Esophagus squamous epithelium (tissue), 4 donors: ENCODE results near the gene SF1.

ENCODE experiments used
- POLR2A ChIP-seq, 4 donors: fragments of 450-650 bp; IDR thresholded peaks; one replicate each; pipeline ENCODE4 v1.6.1; 2017; ENCODE audit warnings: antibody characterized with exemption in 4 of 4, mild to moderate bottlenecking in 4 of 4, moderate library complexity in 3 of 4
- TF ChIP-seq, protein P1 (sequence below), 6 experiments: fragments of 450-650 bp in 4 of 6; fragments of 200-600 bp in 2 of 6; sonication (generic) in 2 of 6; IDR thresholded peaks; one replicate each; pipeline ENCODE4 v1.5.1; 2016 to 2019; ENCODE audit warnings: antibody characterized with exemption in 6 of 6, mild to moderate bottlenecking in 4 of 6, moderate library complexity in 4 of 6

DNA sequence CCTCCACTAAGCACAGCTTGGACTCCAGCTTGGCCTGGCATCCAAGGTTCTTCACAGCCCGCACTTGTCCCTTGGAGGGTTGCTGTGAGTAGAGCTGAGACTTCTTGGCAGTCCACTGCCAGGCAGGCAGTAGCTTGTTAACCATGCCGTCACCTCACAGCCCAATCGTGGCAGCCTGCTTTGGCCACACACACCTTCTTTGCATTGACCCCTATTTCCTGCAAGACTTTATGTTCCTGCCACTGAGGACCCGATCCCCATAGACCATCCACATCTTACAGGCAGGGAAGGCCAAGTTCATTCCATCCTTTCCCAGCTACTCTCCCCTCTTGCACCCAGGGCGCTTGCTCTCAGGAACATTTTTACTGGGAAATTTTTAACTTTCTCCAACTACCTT, 16.1 kb downstream of the SF1 start:
- no peak for TF ChIP-seq POLR2A (IDR thresholded peaks at IDR 0.05)
- TF ChIP-seq, protein P1, sequence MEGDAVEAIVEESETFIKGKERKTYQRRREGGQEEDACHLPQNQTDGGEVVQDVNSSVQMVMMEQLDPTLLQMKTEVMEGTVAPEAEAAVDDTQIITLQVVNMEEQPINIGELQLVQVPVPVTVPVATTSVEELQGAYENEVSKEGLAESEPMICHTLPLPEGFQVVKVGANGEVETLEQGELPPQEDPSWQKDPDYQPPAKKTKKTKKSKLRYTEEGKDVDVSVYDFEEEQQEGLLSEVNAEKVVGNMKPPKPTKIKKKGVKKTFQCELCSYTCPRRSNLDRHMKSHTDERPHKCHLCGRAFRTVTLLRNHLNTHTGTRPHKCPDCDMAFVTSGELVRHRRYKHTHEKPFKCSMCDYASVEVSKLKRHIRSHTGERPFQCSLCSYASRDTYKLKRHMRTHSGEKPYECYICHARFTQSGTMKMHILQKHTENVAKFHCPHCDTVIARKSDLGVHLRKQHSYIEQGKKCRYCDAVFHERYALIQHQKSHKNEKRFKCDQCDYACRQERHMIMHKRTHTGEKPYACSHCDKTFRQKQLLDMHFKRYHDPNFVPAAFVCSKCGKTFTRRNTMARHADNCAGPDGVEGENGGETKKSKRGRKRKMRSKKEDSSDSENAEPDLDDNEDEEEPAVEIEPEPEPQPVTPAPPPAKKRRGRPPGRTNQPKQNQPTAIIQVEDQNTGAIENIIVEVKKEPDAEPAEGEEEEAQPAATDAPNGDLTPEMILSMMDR (IDR thresholded peaks at IDR 0.05): no peak
